HFF-Myc (cell line): ENCODE data around the gene ASIC3.
A peak's percentile ranks its signal among the peaks of the same experiment; 100 is the strongest.

Source experiments
- DNase-seq: peaks from one replicate; pipeline ENCODE4 v3.0.0-alpha.2; 2011; ENCODE audit warnings: low read depth; ENCODE audit errors: extremely low read depth
- H3K4me3 ChIP-seq: replicated peaks from 2 replicates; pipeline ENCODE4 v1.5.1; 2011; ENCODE audit warnings: low read depth, mild to moderate bottlenecking, control low read depth, low read length
- CTCF ChIP-seq: IDR thresholded peaks from 2 replicates; pipeline ENCODE4 v1.5.1; 2012; ENCODE audit warnings: mild to moderate bottlenecking, low read depth, low read length, control low read depth; ENCODE audit errors: missing control alignments

Gene ASIC3

GRCh38 chr7:151005566-151005965 is 42.8 kb upstream of the ASIC3 start:
- TF ChIP-seq CTCF = no peak
- H3K4me3 ChIP-seq = no peak overlapping the region
- DNase-seq = no peak

GRCh38 chr7:151006590-151007300 is 41.6 kb upstream of the ASIC3 start:
- DNase-seq = no peak
- H3K4me3 ChIP-seq = no peak overlapping the region
- no peak for TF ChIP-seq CTCF

GRCh38 chr7:151007469-151007898 is 40.8 kb upstream of the ASIC3 start:
- H3K4me3 ChIP-seq = no peak overlapping the region
- DNase-seq = no peak
- no peak for TF ChIP-seq CTCF

- no peak overlapping the region for H3K4me3 ChIP-seq
- DNase-seq = no peak
- TF ChIP-seq CTCF = no peak
Observed at GRCh38 chr7:151008143-151008510, 40.2 kb upstream of the ASIC3 start.

- TF ChIP-seq CTCF = peak; percentile 80
- no peak overlapping the region for H3K4me3 ChIP-seq
- no peak for DNase-seq
Observed at GRCh38 chr7:151008511-151009323, 39.6 kb upstream of the ASIC3 start.

GRCh38 chr7:151009327-151010036 is 38.8 kb upstream of the ASIC3 start:
- DNase-seq = no peak
- no peak for TF ChIP-seq CTCF
- H3K4me3 ChIP-seq = no peak overlapping the region
